ENCODE measurements around the gene OGFOD3. TPM values are rescaled to one million over a fixed set of nuclear protein-coding genes. Genes with fewer than 3 reads are reported as not detected.

OGFOD3 gene
- total and polyA plus RNA-seq, 12 donors = 17.9 to 131 (median 42.0) TPM

DNA sequence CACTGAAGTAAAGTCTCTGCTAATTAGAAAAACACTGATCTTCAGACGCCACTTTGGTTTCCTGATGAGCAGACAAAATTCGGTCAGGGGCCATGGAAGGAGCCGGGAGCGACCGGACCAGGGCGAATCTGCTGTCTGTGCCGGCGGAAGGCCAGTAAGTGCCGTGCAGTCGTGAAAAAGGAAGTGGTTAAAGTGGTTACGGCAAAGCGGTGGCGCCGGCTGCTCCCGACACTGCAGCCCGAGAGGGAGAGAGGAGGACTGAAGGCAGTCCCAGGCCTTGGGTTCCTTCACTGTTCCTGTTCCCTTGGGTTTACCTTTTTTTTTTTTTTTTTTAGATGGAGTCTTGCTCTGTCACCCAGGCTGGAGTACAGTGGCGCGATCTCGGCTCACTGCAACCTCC lies 17.6 kb downstream of the OGFOD3 start:
- peaks cover 0 to 11% of the 10 kb centered on the region in 2 donors for H3K36me3 ChIP-seq (replicated peaks in 1 of 2)
- H3K27me3 ChIP-seq = no peaks in the 10 kb centered on the region
- H3K4me3 ChIP-seq = no peak overlapping the region
- peak in 3 of 7 donors; percentile 49 to 64 (median 53) for DNase-seq
- TF ChIP-seq POLR2A (IDR thresholded peaks at IDR 0.05) (no peak), CTCF (IDR thresholded peaks at IDR 0.05) (no peak)
- H3K9me3 ChIP-seq (replicated peaks in 1 of 3) = no peaks in the 10 kb centered on the region
- no peak overlapping the region for H3K27ac ChIP-seq
- WGBS, 4 donors = 68 to 85% (median 80%) methylated on average over 19 of the region's 19 CpGs
- no peaks in the 10 kb centered on the region for H3K4me1 ChIP-seq (replicated peaks in 1 of 2)
- intact Hi-C loops (cut with DNase I) = no loop called here

DNA sequence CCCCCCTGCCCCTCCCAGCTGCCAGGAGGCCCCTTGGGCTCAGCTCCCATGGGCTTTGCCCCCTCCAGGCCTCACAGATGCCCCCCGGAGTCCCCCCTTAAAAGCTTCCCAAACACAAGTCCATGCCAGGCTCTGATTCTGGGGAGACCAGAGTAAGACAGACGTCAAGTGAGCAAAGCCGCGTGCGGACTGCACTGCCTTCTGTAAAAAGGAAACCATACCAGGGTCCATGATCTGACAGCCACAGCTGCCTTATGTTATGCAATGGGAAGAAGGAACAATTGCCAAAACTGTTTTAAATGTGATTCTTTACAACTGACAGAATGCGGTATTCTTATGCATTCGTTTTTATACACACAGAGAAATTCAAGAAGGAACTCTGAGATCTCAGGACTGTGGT lies 18.2 kb downstream of the OGFOD3 start:
- TF ChIP-seq POLR2A (IDR thresholded peaks at IDR 0.05) (no peak), CTCF (IDR thresholded peaks at IDR 0.05) (no peak)
- Histone ChIP-seq H3K27ac (no peak overlapping the region), H3K9me3 (replicated peaks in 1 of 3) (no peaks in the 10 kb centered on the region), H3K36me3 (replicated peaks in 1 of 2) (peaks cover 0 to 11% of the 10 kb centered on the region in 2 donors), H3K4me1 (replicated peaks in 1 of 2) (no peaks in the 10 kb centered on the region), H3K4me3 (no peak overlapping the region), H3K27me3 (no peaks in the 10 kb centered on the region)
- WGBS, 4 donors = 67 to 89% (median 84%) methylated on average over 6 to 7 of the region's 7 CpGs
- intact Hi-C loops (cut with DNase I) = no loop called here
- DNase-seq = peak in 1 of 7 donors; percentile 21

GRCh38 chr17:82399601-82400101 lies 18.7 kb downstream of the OGFOD3 start:
- Histone ChIP-seq H3K4me1 (replicated peaks in 1 of 2) (no peaks in the 10 kb centered on the region), H3K27ac (no peak overlapping the region), H3K36me3 (replicated peaks in 1 of 2) (peaks cover 0 to 11% of the 10 kb centered on the region in 2 donors), H3K9me3 (replicated peaks in 1 of 3) (no peaks in the 10 kb centered on the region), H3K27me3 (no peaks in the 10 kb centered on the region), H3K4me3 (no peak overlapping the region)
- TF ChIP-seq CTCF (IDR thresholded peaks at IDR 0.05) (no peak), POLR2A (IDR thresholded peaks at IDR 0.05) (no peak)
- no peak for DNase-seq
- intact Hi-C loops (cut with DNase I) = no loop called here
- WGBS, 4 donors = 69 to 90% (median 86%) methylated on average over 10 to 18 of the region's 18 CpGs

GRCh38 chr17:82399041-82399441 lies 19.3 kb downstream of the OGFOD3 start:
- no peaks in the 10 kb centered on the region for H3K27me3 ChIP-seq
- intact Hi-C loops (cut with DNase I) = no loop called here
- TF ChIP-seq CTCF (IDR thresholded peaks at IDR 0.05) (no peak), POLR2A (IDR thresholded peaks at IDR 0.05) (no peak)
- H3K9me3 ChIP-seq (replicated peaks in 1 of 3) = no peaks in the 10 kb centered on the region
- no peak overlapping the region for H3K27ac ChIP-seq
- H3K4me3 ChIP-seq = no peak overlapping the region
- peaks cover 0 to 8% of the 10 kb centered on the region in 2 donors for H3K36me3 ChIP-seq (replicated peaks in 1 of 2)
- 69 to 94% (median 79%) methylated on average over 10 to 13 of the region's 13 CpGs for WGBS, 4 donors
- no peaks in the 10 kb centered on the region for H3K4me1 ChIP-seq (replicated peaks in 1 of 2)
- no peak for DNase-seq
